ENCODE measurements around the gene CLDND2.

The CLDND2 gene

DNA sequence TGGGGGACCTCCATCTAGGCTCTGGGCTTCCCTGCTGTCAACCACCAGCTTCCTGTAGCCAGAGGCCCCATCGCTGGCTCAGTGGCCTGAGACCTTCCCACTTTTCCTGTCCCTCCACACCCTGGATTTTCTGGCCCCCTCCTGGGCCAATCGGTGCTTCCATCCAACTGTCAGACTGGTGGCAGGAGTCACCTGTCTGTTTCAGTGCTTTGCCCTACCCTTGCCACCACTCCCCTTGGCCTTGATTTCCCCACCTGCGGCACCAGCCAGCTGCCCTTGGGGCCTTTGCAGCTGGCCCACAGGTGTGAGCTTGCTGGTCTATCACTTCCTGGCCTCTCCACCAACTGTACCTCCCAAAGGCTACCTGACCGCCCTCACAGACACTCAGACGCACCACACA lies 39.4 kb downstream of the CLDND2 start:
- DNase-seq, result no peak

DNA sequence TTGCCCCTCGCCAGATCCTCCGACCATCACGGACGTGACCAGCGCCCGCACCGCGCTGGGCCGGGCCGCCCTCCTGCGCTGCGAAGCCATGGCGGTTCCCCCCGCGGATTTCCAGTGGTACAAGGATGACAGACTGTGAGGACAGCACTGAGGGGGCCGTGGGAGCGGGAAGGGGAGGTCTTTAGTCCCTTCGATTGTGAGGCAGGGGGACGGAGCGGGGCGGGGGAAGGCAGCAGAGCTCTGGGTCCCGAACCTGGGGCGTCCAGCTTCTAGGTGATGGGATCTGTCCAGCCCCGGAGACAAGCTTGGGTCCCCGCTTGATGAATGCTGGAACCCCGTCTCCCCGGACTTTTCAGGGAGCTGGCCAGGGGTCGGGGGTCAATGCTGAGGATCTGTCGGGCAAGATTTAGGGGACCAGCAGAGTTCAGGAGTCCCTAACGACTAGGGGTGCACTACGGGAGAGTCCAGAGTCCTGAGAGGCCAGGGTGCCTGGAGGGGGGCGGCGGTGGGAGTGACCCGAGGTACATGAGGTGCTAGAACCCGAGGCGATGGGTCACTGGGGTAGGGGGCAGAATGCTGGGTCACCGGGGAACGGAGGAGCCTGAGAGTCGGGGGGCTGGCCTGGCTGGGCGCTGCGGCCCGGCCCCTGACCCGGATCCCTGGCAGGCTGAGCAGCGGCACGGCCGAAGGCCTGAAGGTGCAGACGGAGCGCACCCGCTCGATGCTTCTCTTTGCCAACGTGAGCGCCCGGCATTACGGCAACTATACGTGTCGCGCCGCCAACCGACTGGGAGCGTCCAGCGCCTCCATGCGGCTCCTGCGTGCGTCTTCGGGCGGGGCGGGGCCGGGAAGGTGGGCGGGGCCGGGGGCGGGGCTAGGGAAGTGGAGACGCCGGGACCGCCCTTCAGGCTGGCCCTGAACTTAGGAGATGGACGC lies 41.5 kb downstream of the CLDND2 start:
- peak; percentile 45 for DNase-seq

- no peak for DNase-seq
These were observed 42.4 kb downstream of the CLDND2 start for GRCh38 chr19:51326216-51327065.

GRCh38 chr19:51325161-51325976 lies 43.4 kb downstream of the CLDND2 start:
- DNase-seq, result no peak

- DNase-seq, result no peak
These were observed 44.7 kb downstream of the CLDND2 start for GRCh38 chr19:51324167-51324481.

DNA sequence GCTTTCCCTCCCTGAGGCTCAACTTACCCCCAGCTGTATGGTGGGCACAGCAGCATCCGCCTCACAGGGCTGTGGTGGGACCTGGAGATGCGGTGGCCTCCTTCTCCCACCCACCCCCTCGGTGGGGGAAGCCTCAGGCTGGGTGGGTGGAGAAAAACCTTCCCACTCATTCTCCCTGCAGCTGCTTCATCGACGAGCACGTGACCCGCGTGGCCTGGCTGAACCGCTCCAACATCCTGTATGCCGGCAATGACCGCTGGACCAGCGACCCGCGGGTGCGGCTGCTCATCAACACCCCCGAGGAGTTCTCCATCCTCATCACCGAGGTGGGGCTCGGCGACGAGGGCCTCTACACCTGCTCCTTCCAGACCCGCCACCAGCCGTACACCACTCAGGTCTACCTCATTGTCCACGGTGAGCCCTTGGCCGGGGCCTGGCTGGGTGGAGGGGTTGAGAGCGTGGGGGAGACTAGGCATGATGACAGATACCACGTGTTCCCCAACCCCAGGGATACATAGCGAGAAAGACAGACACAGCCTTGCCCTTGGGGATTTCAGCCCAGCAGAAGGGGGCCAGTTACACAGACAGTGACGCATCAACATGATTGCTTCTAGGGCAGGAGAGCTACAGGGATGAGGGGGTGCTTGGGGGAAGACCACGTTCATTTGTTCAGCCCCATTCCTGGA lies 45.2 kb downstream of the CLDND2 start:
- no peak for DNase-seq

GRCh38 chr19:51321799-51322198 lies 47.0 kb downstream of the CLDND2 start:
- DNase-seq, result no peak

- no peak for DNase-seq
These were observed 48.5 kb downstream of the CLDND2 start for GRCh38 chr19:51320280-51320657.

DNA sequence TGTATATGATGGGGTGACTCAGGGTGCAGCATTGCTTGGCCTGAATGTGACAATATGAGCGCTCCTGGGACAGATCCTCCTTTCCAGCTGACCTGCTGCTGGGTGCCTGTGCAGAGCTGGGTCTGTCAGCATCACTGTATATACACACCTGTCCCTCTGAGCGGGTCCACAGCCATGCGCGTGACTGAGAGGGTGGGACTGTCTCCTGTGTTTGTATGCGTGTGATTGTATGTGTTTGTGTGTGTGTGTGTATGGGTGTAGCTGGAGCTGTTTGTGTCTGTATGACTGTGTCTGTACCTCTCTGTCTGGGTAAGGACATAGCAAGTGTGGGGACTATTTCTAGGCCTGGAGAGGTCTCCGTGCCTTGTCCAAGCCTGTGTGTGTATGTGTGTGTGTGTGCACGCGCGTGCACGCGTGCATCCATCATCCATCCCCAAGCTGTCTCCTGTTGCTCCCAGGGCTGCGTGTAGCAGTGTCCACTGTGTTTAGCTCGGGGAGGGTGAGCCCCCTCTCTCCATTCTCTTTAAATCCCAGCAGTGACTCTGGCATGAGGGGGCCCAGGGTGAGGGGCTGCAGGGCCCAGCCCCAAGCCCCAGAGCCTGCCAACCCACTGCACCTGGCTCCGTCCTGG lies 49.0 kb downstream of the CLDND2 start:
- DNase-seq, result no peak

DNA sequence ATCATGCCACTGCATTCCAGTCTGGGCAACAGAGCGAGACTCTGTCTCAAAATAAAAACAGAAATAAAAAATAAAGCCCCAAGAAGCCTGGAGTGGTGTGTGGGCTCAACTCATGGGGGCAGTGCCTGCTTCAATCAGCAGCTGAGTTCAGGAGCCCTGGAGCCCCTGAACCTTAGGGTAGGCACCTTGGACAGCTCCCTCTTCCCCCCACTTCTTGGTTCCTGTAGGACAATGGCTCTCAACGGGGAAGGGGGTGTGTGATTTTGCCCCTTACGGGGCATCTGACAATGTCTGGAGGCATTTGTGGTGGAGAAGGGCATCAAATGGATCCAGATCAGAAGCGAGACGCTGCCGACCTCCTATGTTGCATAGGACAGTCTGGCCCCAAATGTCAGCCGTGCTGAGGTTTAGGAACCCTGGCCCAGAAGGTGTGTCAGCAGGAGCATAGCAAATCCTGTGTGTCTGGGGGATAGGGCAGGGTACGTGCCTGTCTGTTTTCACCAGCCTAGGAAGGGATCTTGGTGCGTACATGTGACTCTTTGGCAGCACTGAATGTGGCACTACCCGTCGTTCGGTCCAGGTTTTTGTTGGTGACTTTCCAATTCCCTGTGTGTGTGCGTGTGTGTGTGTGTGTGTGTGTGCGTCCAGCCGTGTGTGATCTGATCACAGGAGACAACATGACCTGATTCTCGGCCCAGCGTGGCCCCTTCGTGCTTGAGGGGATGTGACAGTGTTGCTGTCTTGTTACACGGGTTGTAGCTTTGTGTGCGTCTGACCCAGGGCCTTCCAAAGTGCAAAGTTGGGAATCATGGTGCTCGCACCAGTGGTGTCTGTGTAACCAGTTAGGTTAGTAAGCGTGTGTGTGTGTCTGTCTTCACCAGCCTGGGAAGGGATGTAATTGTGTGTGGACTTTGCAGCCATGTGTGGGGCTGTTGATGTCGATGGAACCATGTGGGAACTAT lies 49.8 kb downstream of the CLDND2 start:
- no peak for DNase-seq

DNA sequence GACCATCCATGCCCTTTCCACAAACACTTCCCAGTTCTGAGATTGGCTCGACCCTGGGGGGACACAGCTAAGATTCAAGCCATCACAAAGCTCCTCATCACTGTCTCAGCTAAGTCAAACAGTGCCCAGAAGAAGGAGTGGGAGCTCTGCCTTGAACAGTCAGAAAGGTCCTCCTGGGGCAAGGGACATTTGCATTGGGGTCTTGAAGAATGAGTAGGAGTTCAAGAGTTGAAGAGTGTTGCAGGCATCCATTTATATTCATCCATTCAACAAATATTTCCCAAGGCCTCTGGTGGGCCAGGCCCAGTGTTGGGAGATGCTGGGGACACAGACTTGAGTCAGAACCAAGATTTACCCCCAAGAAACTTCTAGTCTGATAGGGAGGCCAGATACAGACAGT lies 50.8 kb downstream of the CLDND2 start:
- DNase-seq, result no peak

DNA sequence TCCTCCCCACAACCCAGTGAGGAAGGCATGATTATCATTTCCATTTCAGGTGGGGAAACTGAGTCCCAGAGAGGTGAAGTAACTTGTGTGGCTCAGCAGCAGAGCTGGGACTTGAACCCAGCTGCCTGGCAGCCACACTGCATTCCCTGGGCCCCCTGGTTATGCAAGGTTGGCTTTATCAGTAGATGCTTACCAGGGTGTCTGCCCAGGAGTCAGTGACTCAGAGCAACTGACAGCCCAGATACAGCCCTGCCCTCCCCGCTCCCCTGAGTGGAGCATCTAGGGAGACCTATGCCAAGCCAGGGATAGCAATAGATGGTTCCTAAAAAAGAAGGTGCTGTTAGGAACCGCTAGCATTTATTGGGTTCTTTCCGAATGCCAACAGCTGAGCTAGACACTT lies 51.4 kb downstream of the CLDND2 start:
- no peak for DNase-seq
